ENCODE results near the gene SLC4A1.

The SLC4A1 gene

GRCh38 chr17:44283344-44284023, 15.5 kb upstream of the SLC4A1 start:
- no peak for DNase-seq (ENCODE audit: low spot score)

GRCh38 chr17:44282264-44282663, 14.3 kb upstream of the SLC4A1 start:
- no peak for DNase-seq (ENCODE audit: low spot score)

- DNase-seq (ENCODE audit: low spot score) = no peak
These were observed 13.6 kb upstream of the SLC4A1 start for GRCh38 chr17:44281570-44281969.

GRCh38 chr17:44280392-44280937, 12.5 kb upstream of the SLC4A1 start:
- no peak for DNase-seq (ENCODE audit: low spot score)

- peak; percentile 9 for DNase-seq (ENCODE audit: low spot score)
These were observed 11.9 kb upstream of the SLC4A1 start for GRCh38 chr17:44279666-44280391.

- no peak for DNase-seq (ENCODE audit: low spot score)
These were observed 11.4 kb upstream of the SLC4A1 start for GRCh38 chr17:44279346-44279665.

GRCh38 chr17:44277976-44278375, 10.0 kb upstream of the SLC4A1 start:
- no peak for DNase-seq (ENCODE audit: low spot score)

- no peak for DNase-seq (ENCODE audit: low spot score)
These were observed 5.7 kb upstream of the SLC4A1 start for GRCh38 chr17:44273607-44274006.

- DNase-seq (ENCODE audit: low spot score) = no peak
These were observed 5.0 kb upstream of the SLC4A1 start for GRCh38 chr17:44272954-44273353.

- DNase-seq (ENCODE audit: low spot score) = no peak
These were observed 4.5 kb upstream of the SLC4A1 start for GRCh38 chr17:44272321-44272951.

- DNase-seq (ENCODE audit: low spot score) = no peak
These were observed 1.8 kb upstream of the SLC4A1 start for GRCh38 chr17:44269535-44270240.

GRCh38 chr17:44268709-44269534, 987 bp upstream of the SLC4A1 start:
- DNase-seq (ENCODE audit: low spot score) = no peak

- no peak for DNase-seq (ENCODE audit: low spot score)
These were observed 825 bp downstream of the SLC4A1 start for GRCh38 chr17:44267165-44267455.

- DNase-seq (ENCODE audit: low spot score) = no peak
These were observed 1.4 kb downstream of the SLC4A1 start for GRCh38 chr17:44266402-44267164.

- no peak for DNase-seq (ENCODE audit: low spot score)
These were observed 4.5 kb downstream of the SLC4A1 start for GRCh38 chr17:44263345-44263902.

- DNase-seq (ENCODE audit: low spot score) = no peak
These were observed 5.2 kb downstream of the SLC4A1 start for GRCh38 chr17:44262654-44263225.

- no peak for DNase-seq (ENCODE audit: low spot score)
These were observed 7.6 kb downstream of the SLC4A1 start for GRCh38 chr17:44260296-44260695.

- no peak for DNase-seq (ENCODE audit: low spot score)
These were observed 9.1 kb downstream of the SLC4A1 start for GRCh38 chr17:44258811-44259351.

- DNase-seq (ENCODE audit: low spot score) = no peak
These were observed 9.8 kb downstream of the SLC4A1 start for GRCh38 chr17:44257815-44258760.

Measured in CD4-positive, alpha-beta T cell treated with Interleukin-15 for 4 hours (primary cell).